GM18907 (cell line): ENCODE data around the gene ORC1.
"Not testable (repeated sequence)": the region's sequence is repeated elsewhere in the genome, so short reads cannot be mapped to it uniquely, and the experiment has no call there.

Experiments used
- ATAC-seq: cut with Tn5 transposase; IDR thresholded peaks from one replicate; pipeline ENCODE4 v1.9.1; 2021; ENCODE audit warnings: mild to moderate bottlenecking, moderate library complexity; ENCODE audit not compliant: unreplicated experiment

ORC1 gene

GRCh38 chr1:52393174-52393573 is 11.0 kb downstream of the ORC1 start:
- ATAC-seq = no peak

GRCh38 chr1:52386458-52386857 is 17.8 kb downstream of the ORC1 start:
- ATAC-seq = no peak

GRCh38 chr1:52385376-52385775 is 18.8 kb downstream of the ORC1 start:
- ATAC-seq = no peak

GRCh38 chr1:52369851-52370250 is 34.4 kb downstream of the ORC1 start:
- ATAC-seq = not testable (repeated sequence)

GRCh38 chr1:52368383-52369172 is 35.6 kb downstream of the ORC1 start:
- no peak for ATAC-seq

GRCh38 chr1:52367272-52367671 is 37.0 kb downstream of the ORC1 start:
- no peak for ATAC-seq

- ATAC-seq = no peak
These were observed 37.8 kb downstream of the ORC1 start for GRCh38 chr1:52366517-52366827.

- ATAC-seq = peak; percentile 90
These were observed 38.3 kb downstream of the ORC1 start, which contains the start of gene CC2D1B for GRCh38 chr1:52365746-52366516. Gene CC2D1B, minus strand, starts transcription at chr1:52366205. Its CDS starts 1,585 bp downstream, at chr1:52364620.

GRCh38 chr1:52365071-52365745 is 39.0 kb downstream of the ORC1 start:
- ATAC-seq = peak; percentile 38

GRCh38 chr1:52364235-52364839 is 39.9 kb downstream of the ORC1 start:
- ATAC-seq = no peak

GRCh38 chr1:52360595-52360968 is 43.6 kb downstream of the ORC1 start:
- no peak for ATAC-seq

GRCh38 chr1:52359676-52360594 is 44.3 kb downstream of the ORC1 start:
- ATAC-seq = no peak

- ATAC-seq = no peak
These were observed 45.2 kb downstream of the ORC1 start for GRCh38 chr1:52358851-52359497.

GRCh38 chr1:52357397-52357796 is 46.8 kb downstream of the ORC1 start:
- no peak for ATAC-seq

GRCh38 chr1:52356818-52357355 is 47.3 kb downstream of the ORC1 start:
- ATAC-seq = no peak

- no peak for ATAC-seq
These were observed 48.2 kb downstream of the ORC1 start for GRCh38 chr1:52355847-52356505.

- no peak for ATAC-seq
These were observed 48.8 kb downstream of the ORC1 start for GRCh38 chr1:52355436-52355835.

- ATAC-seq = no peak
These were observed 51.5 kb downstream of the ORC1 start for GRCh38 chr1:52352690-52353089.

GRCh38 chr1:52348704-52349300 is 55.4 kb downstream of the ORC1 start:
- no peak for ATAC-seq
